Ascending aorta (tissue), 2 donors: ENCODE data around the gene UBA52. TPM values are rescaled to one million over a fixed set of nuclear protein-coding genes. Genes with fewer than 3 reads are reported as not detected.
"Not testable (repeated sequence)": the region's sequence is repeated elsewhere in the genome, so short reads cannot be mapped to it uniquely, and the experiment has no call there.

ENCODE experiments used
- DNase-seq, 2 donors: peaks; one replicate each; pipeline ENCODE4 v3.0.0-alpha.2; 2019; ENCODE audit warnings: low spot score in 2 of 2
- H3K27ac ChIP-seq, 2 donors: fragments of 200-600 bp; sonication (generic); one replicate each; pipeline ENCODE4 v1.5.1; 2016 to 2017; ENCODE audit warnings: mild to moderate bottlenecking in 1 of 2
- H3K27me3 ChIP-seq: fragments of 200-600 bp; sonication (generic); one replicate; pipeline ENCODE4 v1.5.1; 2017
- H3K36me3 ChIP-seq, 2 donors: fragments of 200-600 bp; sonication (generic); one replicate each; pipeline ENCODE4 v1.5.1; 2016
- H3K4me1 ChIP-seq, 2 donors: fragments of 200-600 bp; sonication (generic); one replicate each; pipeline ENCODE4 v1.5.1; 2016 to 2017; ENCODE audit warnings: mild to moderate bottlenecking in 1 of 2
- H3K4me3 ChIP-seq, 2 donors: fragments of 200-600 bp; sonication (generic); one replicate each; pipeline ENCODE4 v1.5.1; 2016 to 2017; ENCODE audit warnings: mild to moderate bottlenecking in 1 of 2
- H3K9me3 ChIP-seq, 2 donors: fragments of 200-600 bp; sonication (generic); one replicate each; pipeline ENCODE4 v1.5.1; 2016
- intact Hi-C: fragments of 100-400 bp; cut with DNase I; formaldehyde crosslinking; loops from one replicate; pipeline ENCODE4 v1.15.1; 2023
- total RNA-seq: library from RNA; depleted of rRNA; stranded (reverse); fragments of >200 nt; gene quantifications from one replicate; pipeline ENCODE4 v1.1.0, GENCODE V29; 2016
- TF ChIP-seq, protein P1 (sequence below), 3 experiments: fragments of 200-600 bp in 2 of 3; fragments of 450-650 bp in 1 of 3; sonication (generic) in 2 of 3; IDR thresholded peaks; one replicate each; pipeline ENCODE4 v1.5.1; 2016 to 2019; ENCODE audit warnings: antibody characterized with exemption in 3 of 3, mild to moderate bottlenecking in 1 of 3, moderate library complexity in 1 of 3

UBA52 gene
- total RNA-seq, 1 donor from 2014 or later = 554 TPM

DNA sequence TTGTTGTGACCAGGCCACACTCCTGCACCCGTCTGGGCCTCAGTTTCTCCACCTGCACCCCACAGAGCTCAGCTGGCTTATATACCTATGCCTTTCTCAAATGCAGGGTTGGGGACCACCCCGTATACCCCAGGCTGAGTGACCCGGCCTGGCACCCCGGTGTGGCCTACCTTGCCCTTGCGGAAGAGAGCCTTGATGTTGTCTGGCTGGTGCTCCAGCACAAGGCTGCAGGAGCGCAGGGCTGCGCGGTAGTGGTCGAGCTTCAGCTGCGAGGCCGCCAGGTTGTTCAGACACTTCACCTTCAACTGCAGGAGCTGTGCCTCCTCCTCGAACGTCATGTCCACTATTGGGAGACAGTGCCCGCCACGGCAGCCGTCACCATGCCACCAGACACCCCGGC, 34.2 kb upstream of the UBA52 start:
- Histone ChIP-seq H3K4me1 (peaks cover 3 to 6% of the 10 kb centered on the region in 2 donors), H3K36me3 (peaks cover 67 to 85% of the 10 kb centered on the region in 2 donors), H3K9me3 (no peaks in the 10 kb centered on the region), H3K27ac (no peak overlapping the region), H3K4me3 (no peak overlapping the region), H3K27me3 (no peaks in the 10 kb centered on the region)
- TF ChIP-seq, protein P1, sequence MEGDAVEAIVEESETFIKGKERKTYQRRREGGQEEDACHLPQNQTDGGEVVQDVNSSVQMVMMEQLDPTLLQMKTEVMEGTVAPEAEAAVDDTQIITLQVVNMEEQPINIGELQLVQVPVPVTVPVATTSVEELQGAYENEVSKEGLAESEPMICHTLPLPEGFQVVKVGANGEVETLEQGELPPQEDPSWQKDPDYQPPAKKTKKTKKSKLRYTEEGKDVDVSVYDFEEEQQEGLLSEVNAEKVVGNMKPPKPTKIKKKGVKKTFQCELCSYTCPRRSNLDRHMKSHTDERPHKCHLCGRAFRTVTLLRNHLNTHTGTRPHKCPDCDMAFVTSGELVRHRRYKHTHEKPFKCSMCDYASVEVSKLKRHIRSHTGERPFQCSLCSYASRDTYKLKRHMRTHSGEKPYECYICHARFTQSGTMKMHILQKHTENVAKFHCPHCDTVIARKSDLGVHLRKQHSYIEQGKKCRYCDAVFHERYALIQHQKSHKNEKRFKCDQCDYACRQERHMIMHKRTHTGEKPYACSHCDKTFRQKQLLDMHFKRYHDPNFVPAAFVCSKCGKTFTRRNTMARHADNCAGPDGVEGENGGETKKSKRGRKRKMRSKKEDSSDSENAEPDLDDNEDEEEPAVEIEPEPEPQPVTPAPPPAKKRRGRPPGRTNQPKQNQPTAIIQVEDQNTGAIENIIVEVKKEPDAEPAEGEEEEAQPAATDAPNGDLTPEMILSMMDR (IDR thresholded peaks at IDR 0.05) = no peak
- DNase-seq = no peak
- intact Hi-C loops = no loop called here

DNA sequence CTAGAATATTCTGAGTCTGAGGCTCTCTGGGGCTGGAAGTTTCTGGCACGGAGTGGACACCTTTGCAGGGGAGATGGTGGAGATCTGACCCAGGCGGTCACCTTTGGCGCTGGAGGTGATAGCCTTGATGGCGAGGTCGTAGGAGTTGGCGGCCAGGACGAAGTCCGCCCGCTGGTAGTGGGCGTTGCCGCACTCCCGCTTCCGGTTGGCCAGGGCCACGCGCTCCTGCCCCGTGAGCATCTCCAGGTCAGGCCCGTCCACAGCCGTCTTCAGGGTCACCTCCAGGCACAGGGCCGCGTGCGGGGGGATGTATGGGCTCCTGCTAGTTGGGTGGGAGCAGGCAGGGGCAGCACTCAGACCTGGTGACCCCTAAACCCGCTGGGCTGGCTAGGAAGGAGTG, 33.5 kb upstream of the UBA52 start:
- Histone ChIP-seq H3K4me1 (peaks cover 4 to 6% of the 10 kb centered on the region in 2 donors), H3K36me3 (peaks cover 60 to 78% of the 10 kb centered on the region in 2 donors), H3K27me3 (no peaks in the 10 kb centered on the region), H3K4me3 (no peak overlapping the region), H3K9me3 (no peaks in the 10 kb centered on the region), H3K27ac (no peak overlapping the region)
- no peak for DNase-seq
- TF ChIP-seq, protein P1 (IDR thresholded peaks at IDR 0.05) = no peak
- intact Hi-C loops = no loop called here

DNA sequence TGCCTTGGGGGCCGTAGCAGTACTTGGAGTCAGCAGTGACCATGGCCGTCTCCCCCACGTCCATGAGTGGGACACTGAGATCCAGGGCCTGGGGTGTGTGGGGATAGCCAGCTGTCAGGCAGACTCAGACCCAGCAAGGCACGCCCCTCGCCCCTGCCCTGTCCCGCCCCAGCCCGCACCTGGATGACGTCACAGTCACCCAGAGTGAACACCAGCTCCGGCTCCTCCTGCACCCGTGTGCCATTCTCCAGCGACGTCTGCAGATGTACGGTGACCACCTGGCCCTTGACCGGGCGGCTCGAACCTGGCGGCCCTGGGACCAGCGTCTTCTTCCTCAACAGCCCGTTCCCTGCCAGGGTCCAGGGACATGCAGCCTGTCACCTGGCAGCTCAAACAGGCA, 32.3 kb upstream of the UBA52 start:
- Histone ChIP-seq H3K27ac (no peak overlapping the region), H3K4me1 (peaks cover 4 to 10% of the 10 kb centered on the region in 2 donors), H3K27me3 (no peaks in the 10 kb centered on the region), H3K36me3 (peaks cover 51 to 69% of the 10 kb centered on the region in 2 donors), H3K4me3 (no peak overlapping the region), H3K9me3 (no peaks in the 10 kb centered on the region)
- DNase-seq = no peak
- TF ChIP-seq, protein P1 (IDR thresholded peaks at IDR 0.05) = no peak
- intact Hi-C loops = no loop called here

DNA sequence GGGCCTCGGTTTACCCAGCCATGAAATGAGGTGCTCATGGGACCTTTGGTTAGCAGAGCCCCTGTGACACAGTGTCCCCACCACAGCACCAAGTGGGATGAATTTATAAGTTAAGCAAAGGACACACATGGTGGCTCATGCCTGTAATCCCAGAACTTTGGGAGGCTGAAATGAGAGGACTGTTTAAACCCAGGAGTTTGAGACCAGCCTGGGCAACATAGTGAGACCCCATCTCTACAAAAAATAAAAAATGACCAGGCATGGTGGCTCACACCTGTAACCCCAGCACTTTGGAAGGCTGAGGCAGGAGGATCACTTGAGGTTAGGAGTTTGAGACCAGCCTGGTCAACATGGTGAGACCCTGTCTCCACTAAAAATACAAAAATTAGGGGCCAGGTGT, 31.5 kb upstream of the UBA52 start:
- intact Hi-C loops, DNase-seq, H3K27ac ChIP-seq, H3K9me3 ChIP-seq, H3K27me3 ChIP-seq, H3K4me3 ChIP-seq: not testable (repeated sequence)
- Histone ChIP-seq H3K4me1 (peaks cover 4 to 10% of the 10 kb centered on the region in 2 donors), H3K36me3 (peaks cover 44 to 61% of the 10 kb centered on the region in 2 donors)

DNA sequence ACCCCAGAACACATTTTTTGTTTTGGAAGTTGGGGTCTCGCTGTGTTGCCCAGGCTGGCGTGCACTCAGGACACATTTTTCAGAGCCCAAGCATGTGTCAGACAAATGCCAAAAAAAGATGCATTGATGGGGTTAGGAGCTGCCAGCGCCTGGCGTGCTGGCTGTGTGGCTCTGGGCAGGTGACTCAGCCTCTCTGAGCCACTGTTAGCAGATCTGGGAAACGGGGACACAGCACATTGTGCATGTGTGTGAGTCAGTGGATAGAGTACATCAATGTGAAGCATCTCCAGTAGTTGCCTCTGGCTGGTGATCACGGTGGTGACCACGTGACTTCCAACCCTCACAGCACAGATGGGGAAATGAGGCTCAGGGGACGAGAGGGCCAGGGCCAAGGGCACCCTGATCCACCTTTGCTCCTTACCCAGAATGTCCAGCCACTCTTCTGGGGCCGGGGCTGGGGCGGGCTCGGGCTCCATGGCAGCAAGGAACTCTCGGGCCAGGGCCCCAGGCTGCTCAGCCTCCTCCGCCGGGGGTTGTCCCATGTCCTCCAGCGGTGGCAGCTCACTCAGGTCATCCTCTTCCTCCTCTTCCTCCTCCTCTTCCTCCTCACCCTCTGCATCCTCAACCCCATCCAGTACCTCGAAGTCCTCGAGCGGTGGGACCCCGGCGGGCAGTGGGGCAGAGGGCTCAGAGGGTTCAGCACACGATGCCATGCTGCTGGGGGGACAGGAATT, 30.2 kb upstream of the UBA52 start:
- Histone ChIP-seq H3K36me3 (peaks cover 37 to 49% of the 10 kb centered on the region in 2 donors), H3K9me3 (no peaks in the 10 kb centered on the region), H3K27ac (no peak overlapping the region), H3K27me3 (no peaks in the 10 kb centered on the region), H3K4me1 (peaks cover 4 to 10% of the 10 kb centered on the region in 2 donors), H3K4me3 (peak overlapping the region in 1 of 2 donors; percentile 85)
- intact Hi-C loops = no loop called here
- TF ChIP-seq, protein P1 (IDR thresholded peaks at IDR 0.05) = no peak
- no peak for DNase-seq
